ENCODE measurements around the gene ZFP28.

Gene ZFP28

GRCh38 chr19:56594446-56594782 is 55.7 kb downstream of the ZFP28 start:
- in situ Hi-C loops (cut with HindIII; ENCODE audit: low pct_ligation_motif_present, low pct_unique_long_range_greater_than_20kb, low sequenced_read_pairs): no loop called here
- DNase-seq: no peak

GRCh38 chr19:56594783-56595547 is 56.2 kb downstream of the ZFP28 start, which contains the start of gene ZNF71:
Gene ZNF71 (plus strand): TSS chr19:56595302. CDS start chr19:56601559, 6,257 bp downstream.
- in situ Hi-C loops (cut with HindIII; ENCODE audit: low pct_ligation_motif_present, low pct_unique_long_range_greater_than_20kb, low sequenced_read_pairs): no loop called here
- peak; percentile 81 for DNase-seq

- DNase-seq: no peak
- in situ Hi-C loops (cut with HindIII; ENCODE audit: low pct_ligation_motif_present, low pct_unique_long_range_greater_than_20kb, low sequenced_read_pairs): no loop called here
These were observed 56.8 kb downstream of the ZFP28 start for GRCh38 chr19:56595548-56595899.

GRCh38 chr19:56596676-56597075 is 57.9 kb downstream of the ZFP28 start:
- DNase-seq: no peak
- in situ Hi-C loops (cut with HindIII; ENCODE audit: low pct_ligation_motif_present, low pct_unique_long_range_greater_than_20kb, low sequenced_read_pairs): no loop called here

GRCh38 chr19:56597696-56598095 is 58.9 kb downstream of the ZFP28 start:
- in situ Hi-C loops (cut with HindIII; ENCODE audit: low pct_ligation_motif_present, low pct_unique_long_range_greater_than_20kb, low sequenced_read_pairs): no loop called here
- DNase-seq: no peak

GRCh38 chr19:56601375-56601774 is 62.6 kb downstream of the ZFP28 start:
- in situ Hi-C loops (cut with HindIII; ENCODE audit: low pct_ligation_motif_present, low pct_unique_long_range_greater_than_20kb, low sequenced_read_pairs): no loop called here
- no peak for DNase-seq

- no peak for DNase-seq
- in situ Hi-C loops (cut with HindIII; ENCODE audit: low pct_ligation_motif_present, low pct_unique_long_range_greater_than_20kb, low sequenced_read_pairs): no loop called here
These were observed 65.1 kb downstream of the ZFP28 start for GRCh38 chr19:56603829-56604228.

All from ACHN (cell line).